Adrenal gland (tissue), 5 donors: ENCODE results near the gene PPP2R2D.

Experiments used
- CTCF ChIP-seq, 6 experiments: fragments of 450-650 bp in 4 of 6; fragments of 200-600 bp in 2 of 6; sonication (generic) in 1 of 6; IDR thresholded peaks; 1 replicate in 5 of 6; 2 replicates in 1 of 6; pipeline versions ENCODE4 v1.5.1 to v1.8.0; 2016 to 2021; ENCODE audit warnings: antibody characterized with exemption in 6 of 6, mild to moderate bottlenecking in 2 of 6, moderate library complexity in 1 of 6
- POLR2A ChIP-seq, 2 donors: fragments of 450-650 bp; IDR thresholded peaks; one replicate each; pipeline ENCODE4 v1.6.1; 2017; ENCODE audit warnings: antibody characterized with exemption in 2 of 2, mild to moderate bottlenecking in 2 of 2, moderate library complexity in 1 of 2
- donor health status: DM: no; HTN: no; CAD: no.

- peak in 1 of 2 donors; percentile 65 for TF ChIP-seq POLR2A (IDR thresholded peaks at IDR 0.05)
- TF ChIP-seq CTCF (IDR thresholded peaks at IDR 0.05), result no peak
Measured at GRCh38 chr10:131997366-131998049, 96.7 kb downstream of the PPP2R2D start.
